ENCODE measurements around the gene TBX21.

DNA sequence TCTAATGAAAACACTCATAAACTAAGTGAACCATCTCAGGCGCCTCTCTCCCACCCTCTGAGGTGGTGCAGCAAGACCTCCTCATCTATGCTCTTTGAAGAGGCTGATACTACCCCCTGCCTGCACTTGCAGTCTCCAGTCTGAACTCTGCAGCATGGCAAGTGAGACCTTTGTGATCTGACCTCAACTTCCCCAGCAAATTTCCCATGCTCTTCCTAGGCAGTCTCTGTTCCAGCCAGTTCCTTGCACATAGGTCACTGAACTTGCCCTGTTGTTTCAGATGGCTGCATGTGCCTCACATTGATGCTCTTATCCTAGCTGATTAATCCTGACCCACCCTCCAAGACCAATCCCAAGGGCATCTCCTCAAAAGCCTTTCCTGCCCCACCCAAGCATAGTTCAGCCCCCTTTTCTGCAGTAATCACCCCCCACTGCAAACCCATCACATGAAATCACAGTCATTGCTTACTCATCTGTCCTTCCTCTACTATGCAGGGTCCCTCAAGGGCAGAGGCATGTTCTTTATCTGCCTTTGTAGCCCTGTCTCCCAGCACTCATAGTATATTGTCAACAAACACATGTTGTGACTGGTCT, 42.0 kb downstream of the TBX21 start:
- TF ChIP-seq CTCF (IDR thresholded peaks at IDR 0.05): no peak
- no peak for TF ChIP-seq SP1 (CRISPR knock-in tag; conservative IDR thresholded peaks at IDR 0.05)
- TF ChIP-seq TP53 (CRISPR knock-in tag; IDR thresholded peaks at IDR 0.05): no peak
- no peak for TF ChIP-seq MYBL2 (CRISPR knock-in tag; IDR thresholded peaks at IDR 0.05)
